ENCODE data around the gene RNU7-1. TPM values are rescaled to one million over a fixed set of nuclear protein-coding genes. Genes with fewer than 3 reads are reported as not detected.
A peak's percentile ranks its signal among the peaks of the same experiment; 100 is the strongest.

The RNU7-1 gene
- total and polyA plus RNA-seq, 10 of the 15 experiments (the other 5 are each of a cell fraction or from before 2014, with no cell fraction given) = not detected

DNA sequence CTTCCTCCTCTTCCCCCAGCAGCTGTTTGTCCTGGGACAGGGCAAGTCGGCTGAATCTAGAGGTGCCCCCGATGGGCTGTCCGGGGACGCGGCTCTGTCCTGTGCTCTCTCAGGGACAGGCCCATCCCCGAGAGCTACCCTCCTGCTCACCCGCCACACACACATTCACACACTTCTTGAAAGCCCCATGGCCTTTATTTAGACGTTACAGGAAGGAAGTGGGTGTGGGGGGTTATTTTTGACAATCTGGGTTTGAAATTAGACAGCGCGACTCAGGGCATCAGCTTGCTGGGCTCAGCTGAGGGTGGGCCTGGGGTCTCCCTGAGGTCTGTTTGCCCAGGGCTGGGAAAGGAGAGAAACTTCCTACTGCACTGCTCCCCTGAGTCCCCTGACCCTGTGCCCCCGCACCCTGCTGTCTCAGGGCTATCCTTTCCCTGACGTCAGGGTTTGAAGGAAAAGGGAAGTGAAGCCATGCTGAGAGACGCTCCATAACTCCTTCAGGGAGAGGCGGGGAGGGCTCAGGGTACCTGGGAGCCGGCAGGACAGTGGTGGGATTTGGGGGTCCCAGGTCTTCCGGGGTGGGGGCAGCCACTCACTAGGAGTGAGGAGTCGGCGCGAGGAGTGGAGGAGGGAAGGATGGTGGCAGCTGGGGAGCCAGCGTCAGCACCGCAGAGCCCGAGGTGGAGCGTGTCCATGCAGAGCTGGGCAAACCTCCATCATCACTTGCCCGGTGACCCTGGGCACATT is 15.6 kb downstream of the RNU7-1 start (continued):
- TF ChIP-seq RELA (IDR thresholded peaks at IDR 0.05; ENCODE audit: borderline replicate concordance, partially characterized antibody) (peak; percentile 60), STAT3 (IDR thresholded peaks at IDR 0.05; ENCODE audit: low read depth, low read length) (no peak), MEF2A (IDR thresholded peaks at IDR 0.05; ENCODE audit: insufficient read depth, low read depth, low read length) (peak; percentile 100), BCL11A (IDR thresholded peaks at IDR 0.05; ENCODE audit: low read depth, low read length) (peak; percentile 91), SREBF1 (IDR thresholded peaks at IDR 0.05; ENCODE audit: low read length) (no peak), SMAD5 (IDR thresholded peaks at IDR 0.05; ENCODE audit: low read depth) (peak; percentile 38), SP1 (IDR thresholded peaks at IDR 0.05; ENCODE audit: low read depth, low read length) (peak; percentile 86), NFYA (IDR thresholded peaks at IDR 0.05; ENCODE audit: borderline replicate concordance, low read depth, low read length) (no peak), GABPA (IDR thresholded peaks at IDR 0.05; ENCODE audit: low read depth) (no peak), HDGF (IDR thresholded peaks at IDR 0.05) (peak; percentile 91), JUND (IDR thresholded peaks at IDR 0.05; ENCODE audit: low read depth, low read length) (0 out of 2 replicates have a peak, but pooled peaks have one; percentile 55), RELB (IDR thresholded peaks at IDR 0.05; ENCODE audit: low read depth) (peak; percentile 97), HDAC6 (IDR thresholded peaks at IDR 0.05; ENCODE audit: unreplicated experiment) (peak; percentile 60), KLF5 (IDR thresholded peaks at IDR 0.05; ENCODE audit: partially characterized antibody) (no peak), NFXL1 (IDR thresholded peaks at IDR 0.05; ENCODE audit: borderline replicate concordance) (no peak), POLR2AphosphoS5 (IDR thresholded peaks at IDR 0.05; ENCODE audit: low read length) (peak; percentile 84), SREBF2 (IDR thresholded peaks at IDR 0.05; ENCODE audit: low read length) (no peak), RBBP5 (conservative IDR thresholded peaks at IDR 0.05) (no peak), ETV6 (conservative IDR thresholded peaks at IDR 0.05 in 1 of 2, IDR thresholded peaks at IDR 0.05 in 1 of 2; ENCODE audit: borderline replicate concordance in 1 of 2, low read depth in 1 of 2) (peak in 1 of 2 experiments; percentile 93; a peak in 2 of 4 replicates), ZNF384 (IDR thresholded peaks at IDR 0.05; ENCODE audit: borderline replicate concordance, low read depth, low read length) (no peak), BMI1 (IDR thresholded peaks at IDR 0.05; ENCODE audit: borderline replicate concordance) (0 out of 2 replicates have a peak, but pooled peaks have one; percentile 64), MYC (IDR thresholded peaks at IDR 0.05; ENCODE audit: insufficient read depth, insufficient read length, insufficient replicate concordance, low read length, severe bottlenecking) (no peak), SUZ12 (IDR thresholded peaks at IDR 0.05; ENCODE audit: unreplicated experiment) (no peak)
- TF ChIP-seq, protein P1, sequence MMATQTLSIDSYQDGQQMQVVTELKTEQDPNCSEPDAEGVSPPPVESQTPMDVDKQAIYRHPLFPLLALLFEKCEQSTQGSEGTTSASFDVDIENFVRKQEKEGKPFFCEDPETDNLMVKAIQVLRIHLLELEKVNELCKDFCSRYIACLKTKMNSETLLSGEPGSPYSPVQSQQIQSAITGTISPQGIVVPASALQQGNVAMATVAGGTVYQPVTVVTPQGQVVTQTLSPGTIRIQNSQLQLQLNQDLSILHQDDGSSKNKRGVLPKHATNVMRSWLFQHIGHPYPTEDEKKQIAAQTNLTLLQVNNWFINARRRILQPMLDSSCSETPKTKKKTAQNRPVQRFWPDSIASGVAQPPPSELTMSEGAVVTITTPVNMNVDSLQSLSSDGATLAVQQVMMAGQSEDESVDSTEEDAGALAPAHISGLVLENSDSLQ (IDR thresholded peaks at IDR 0.05) = peak; percentile 37; the same call in 1 of the 2 replicates
- TF ChIP-seq, protein P2, sequence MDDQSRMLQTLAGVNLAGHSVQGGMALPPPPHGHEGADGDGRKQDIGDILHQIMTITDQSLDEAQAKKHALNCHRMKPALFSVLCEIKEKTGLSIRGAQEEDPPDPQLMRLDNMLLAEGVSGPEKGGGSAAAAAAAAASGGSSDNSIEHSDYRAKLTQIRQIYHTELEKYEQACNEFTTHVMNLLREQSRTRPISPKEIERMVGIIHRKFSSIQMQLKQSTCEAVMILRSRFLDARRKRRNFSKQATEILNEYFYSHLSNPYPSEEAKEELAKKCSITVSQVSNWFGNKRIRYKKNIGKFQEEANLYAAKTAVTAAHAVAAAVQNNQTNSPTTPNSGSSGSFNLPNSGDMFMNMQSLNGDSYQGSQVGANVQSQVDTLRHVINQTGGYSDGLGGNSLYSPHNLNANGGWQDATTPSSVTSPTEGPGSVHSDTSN (IDR thresholded peaks at IDR 0.05; ENCODE audit: insufficient replicate concordance, low read depth, low read length) = peak; percentile 7
- TF ChIP-seq, protein P3, sequence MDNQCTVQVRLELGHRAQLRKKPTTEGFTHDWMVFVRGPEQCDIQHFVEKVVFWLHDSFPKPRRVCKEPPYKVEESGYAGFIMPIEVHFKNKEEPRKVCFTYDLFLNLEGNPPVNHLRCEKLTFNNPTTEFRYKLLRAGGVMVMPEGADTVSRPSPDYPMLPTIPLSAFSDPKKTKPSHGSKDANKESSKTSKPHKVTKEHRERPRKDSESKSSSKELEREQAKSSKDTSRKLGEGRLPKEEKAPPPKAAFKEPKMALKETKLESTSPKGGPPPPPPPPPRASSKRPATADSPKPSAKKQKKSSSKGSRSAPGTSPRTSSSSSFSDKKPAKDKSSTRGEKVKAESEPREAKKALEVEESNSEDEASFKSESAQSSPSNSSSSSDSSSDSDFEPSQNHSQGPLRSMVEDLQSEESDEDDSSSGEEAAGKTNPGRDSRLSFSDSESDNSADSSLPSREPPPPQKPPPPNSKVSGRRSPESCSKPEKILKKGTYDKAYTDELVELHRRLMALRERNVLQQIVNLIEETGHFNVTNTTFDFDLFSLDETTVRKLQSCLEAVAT (IDR thresholded peaks at IDR 0.05) = peak; percentile 61; the same call in 1 of the 2 replicates

Measured in GM12878 (cell line).